GM23248 (cell line): Measurements from ENCODE around the gene NKAIN2.

Experiments used
- EZH2 ChIP-seq: fragments of 200-600 bp; sonication (generic); IDR thresholded peaks from 2 replicates; pipeline ENCODE4 v1.6.1; 2018; ENCODE audit warnings: antibody characterized with exemption, mild to moderate bottlenecking; ENCODE audit not compliant: insufficient read depth, poor library complexity, severe bottlenecking
- EZH2phosphoT487 ChIP-seq: fragments of 200-600 bp; sonication (generic); IDR thresholded peaks from 2 replicates; pipeline ENCODE4 v1.6.1; 2018; ENCODE audit warnings: antibody characterized with exemption, moderate library complexity, mild to moderate bottlenecking, low read depth; ENCODE audit not compliant: insufficient read depth

GRCh38 chr6:124310139-124310538, 506.5 kb downstream of the NKAIN2 start:
- TF ChIP-seq EZH2 (no peak), EZH2phosphoT487 (no peak)
